ENCODE results near the gene CEMIP. TPM values are rescaled to one million over a fixed set of nuclear protein-coding genes. Genes with fewer than 3 reads are reported as not detected.

Gene CEMIP
- polyA plus RNA-seq, 1 donor (not counting 4 experiments of a cell fraction or from before 2014, with no cell fraction given) = 2.3 TPM

GRCh38 chr15:80735344-80735743 is 43.8 kb upstream of the CEMIP start:
- Histone ChIP-seq H3K9me3 (ENCODE audit: control insufficient read depth, low read depth, low read length) (no peaks in the 10 kb centered on the region), H3K9me1 (ENCODE audit: control insufficient read depth, extremely low read depth, insufficient read depth, low read length) (no peaks in the 10 kb centered on the region), H3K9ac (ENCODE audit: control insufficient read depth, extremely low read depth, insufficient read depth, low read length) (no peak overlapping the region), H3K27ac (ENCODE audit: control insufficient read depth, insufficient read depth, low read length) (no peak overlapping the region), H2AFZ (ENCODE audit: control insufficient read depth, low read length) (no peak overlapping the region), H3K36me3 (ENCODE audit: control insufficient read depth in 2 of 2, extremely low read depth in 1 of 2, insufficient read depth in 2 of 2, low read length in 2 of 2) (peaks cover 0 to 8% of the 10 kb centered on the region in 2 experiments), H3K27me3 (ENCODE audit: control insufficient read depth, extremely low read depth, insufficient read depth, low read length) (no peaks in the 10 kb centered on the region), H3K4me3 (ENCODE audit: control insufficient read depth in 2 of 3, extremely low read depth in 1 of 3, insufficient read depth in 2 of 3, low read depth in 1 of 3, low read length in 3 of 3) (no peak overlapping the region), H3K4me2 (ENCODE audit: control insufficient read depth, extremely low read depth, insufficient read depth, low read depth, low read length) (no peak overlapping the region), H4K20me1 (ENCODE audit: control insufficient read depth, extremely low read depth, insufficient read depth, low read length) (no peaks in the 10 kb centered on the region), H3K79me2 (ENCODE audit: control insufficient read depth, insufficient read depth, low read length) (peaks cover 51% of the 10 kb centered on the region), H3K4me1 (ENCODE audit: control insufficient read depth, extremely low read depth, insufficient read depth, low read length) (no peaks in the 10 kb centered on the region)
- DNase-seq (ENCODE audit: low read depth, low spot score) = no peak
- FAIRE-seq = no peak
- dilution Hi-C loops (cut with MboI; ENCODE audit: extremely low pct_ligation_motif_present, low sequenced_read_pairs) = no loop called here
- TF ChIP-seq CTCF (optimal IDR thresholded peaks at IDR 0.05 in 1 of 3, IDR thresholded peaks at IDR 0.05 in 1 of 3, conservative IDR thresholded peaks at IDR 0.05 in 1 of 3; ENCODE audit: extremely low read depth in 1 of 3, insufficient read depth in 2 of 3, low read length in 3 of 3) (no peak), EZH2 (IDR thresholded peaks at IDR 0.05; ENCODE audit: low read length) (no peak)

- no peaks in the 10 kb centered on the region for H3K9me3 ChIP-seq (ENCODE audit: control insufficient read depth, low read depth, low read length)
- no peak for DNase-seq (ENCODE audit: low read depth, low spot score)
- no peaks in the 10 kb centered on the region for H4K20me1 ChIP-seq (ENCODE audit: control insufficient read depth, extremely low read depth, insufficient read depth, low read length)
- H3K4me2 ChIP-seq (ENCODE audit: control insufficient read depth, extremely low read depth, insufficient read depth, low read depth, low read length) = no peak overlapping the region
- no peaks in the 10 kb centered on the region for H3K27me3 ChIP-seq (ENCODE audit: control insufficient read depth, extremely low read depth, insufficient read depth, low read length)
- dilution Hi-C loops (cut with MboI; ENCODE audit: extremely low pct_ligation_motif_present, low sequenced_read_pairs) = no loop called here
- H3K4me3 ChIP-seq (ENCODE audit: control insufficient read depth in 2 of 3, extremely low read depth in 1 of 3, insufficient read depth in 2 of 3, low read depth in 1 of 3, low read length in 3 of 3) = no peak overlapping the region
- FAIRE-seq = no peak
- H3K27ac ChIP-seq (ENCODE audit: control insufficient read depth, insufficient read depth, low read length) = no peak overlapping the region
- no peaks in the 10 kb centered on the region for H3K4me1 ChIP-seq (ENCODE audit: control insufficient read depth, extremely low read depth, insufficient read depth, low read length)
- peaks cover 49% of the 10 kb centered on the region for H3K79me2 ChIP-seq (ENCODE audit: control insufficient read depth, insufficient read depth, low read length)
- no peaks in the 10 kb centered on the region for H3K9me1 ChIP-seq (ENCODE audit: control insufficient read depth, extremely low read depth, insufficient read depth, low read length)
- H2AFZ ChIP-seq (ENCODE audit: control insufficient read depth, low read length) = no peak overlapping the region
- H3K36me3 ChIP-seq (ENCODE audit: control insufficient read depth in 2 of 2, extremely low read depth in 1 of 2, insufficient read depth in 2 of 2, low read length in 2 of 2) = peaks cover 0 to 6% of the 10 kb centered on the region in 2 experiments
- no peak overlapping the region for H3K9ac ChIP-seq (ENCODE audit: control insufficient read depth, extremely low read depth, insufficient read depth, low read length)
- no peak for TF ChIP-seq CTCF (optimal IDR thresholded peaks at IDR 0.05 in 1 of 3, IDR thresholded peaks at IDR 0.05 in 1 of 3, conservative IDR thresholded peaks at IDR 0.05 in 1 of 3; ENCODE audit: extremely low read depth in 1 of 3, insufficient read depth in 2 of 3, low read length in 3 of 3)
These were observed 42.6 kb upstream of the CEMIP start for GRCh38 chr15:80736560-80736959.

Data from keratinocyte (primary cell).